GM12892 (cell line): Measurements from ENCODE around the gene MYLIP.

ENCODE experiments used
- DNase-seq: peaks from one replicate; pipeline ENCODE4 v3.0.0; 2011; ENCODE audit not compliant: insufficient read length
- FAIRE-seq: peaks from 2 replicates; lab custom pipeline; 2011; peaks lifted over from hg19 to GRCh38; lab: Jason Lieb, UNC
- POLR2A ChIP-seq: IDR thresholded peaks from 2 replicates; pipeline ENCODE4 v1.6.1; 2011; ENCODE audit warnings: low read depth, low read length, control low read depth
- POLR2AphosphoS5 ChIP-seq: IDR thresholded peaks from 2 replicates; pipeline ENCODE4 v1.6.1; 2011; ENCODE audit warnings: low read depth, low read length, control low read depth
- TAF1 ChIP-seq: IDR thresholded peaks from 2 replicates; pipeline ENCODE4 v1.6.1; 2011; ENCODE audit warnings: low read depth, mild to moderate bottlenecking, control low read depth, low read length, borderline replicate concordance

The MYLIP gene

GRCh38 chr6:16149305-16149704 lies 20.4 kb downstream of the MYLIP start:
- no peak for FAIRE-seq
- TF ChIP-seq POLR2A (no peak; the same call in 1 of the 2 replicates), POLR2AphosphoS5 (0 out of 2 replicates have a peak, but pooled peaks have one; percentile 43)
- DNase-seq = no peak

- FAIRE-seq (no peak), DNase-seq (no peak)
- TF ChIP-seq TAF1 (no peak), POLR2A (peak; percentile 27; the same call in 1 of the 2 replicates)
Observed at GRCh38 chr6:16150098-16150497, 21.2 kb downstream of the MYLIP start.

GRCh38 chr6:16153211-16153820 lies 24.4 kb downstream of the MYLIP start:
- no peak for DNase-seq
- FAIRE-seq = no peak
- TF ChIP-seq TAF1 = no peak
- no peak for TF ChIP-seq POLR2AphosphoS5
- TF ChIP-seq POLR2A = no peak

DNA sequence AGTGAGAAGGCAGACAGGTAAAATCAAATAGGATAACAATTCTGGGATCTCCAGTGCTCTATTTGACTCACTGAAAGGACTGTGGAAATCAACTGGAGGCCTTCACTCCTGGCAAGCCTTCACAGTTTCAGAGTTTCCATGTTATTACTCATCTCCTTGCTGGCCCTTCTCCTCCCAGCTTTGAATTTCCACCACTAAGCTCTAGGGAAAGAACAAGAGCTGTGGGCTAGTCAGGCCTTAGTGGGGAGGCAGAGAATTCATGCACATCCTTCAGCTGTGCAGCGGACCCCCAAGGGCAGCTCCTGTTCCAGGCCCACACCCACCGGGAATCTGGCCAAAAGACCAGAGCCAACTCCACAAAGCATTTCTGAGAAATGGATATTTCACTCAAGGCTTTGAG lies 26.0 kb downstream of the MYLIP start:
- TF ChIP-seq POLR2A (no peak), POLR2AphosphoS5 (no peak), TAF1 (no peak)
- no peak for DNase-seq
- FAIRE-seq = no peak

GRCh38 chr6:16157492-16157891 lies 28.6 kb downstream of the MYLIP start:
- DNase-seq (no peak), FAIRE-seq (no peak)
- TF ChIP-seq POLR2A (no peak), TAF1 (no peak), POLR2AphosphoS5 (no peak)

DNA sequence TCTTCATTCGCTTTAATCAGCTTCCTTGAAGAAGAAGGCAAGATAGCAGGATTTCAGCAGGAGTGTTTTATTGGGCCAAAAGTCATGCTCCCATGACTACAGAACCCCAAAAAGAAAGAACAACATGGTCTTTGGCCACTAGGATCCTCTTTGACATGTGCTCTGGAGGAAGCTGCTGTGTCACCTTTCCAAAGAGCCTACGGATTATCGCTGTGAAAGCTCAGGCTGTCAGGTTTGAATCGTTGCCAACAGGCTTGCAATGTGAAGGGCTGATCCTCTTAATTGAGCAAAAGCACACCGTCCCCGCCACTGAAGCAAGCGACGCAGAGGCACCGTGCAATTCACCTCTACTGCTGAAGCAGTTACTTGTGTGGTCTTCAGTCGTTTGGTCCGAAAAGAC lies 29.0 kb downstream of the MYLIP start:
- no peak for FAIRE-seq
- DNase-seq = no peak

GRCh38 chr6:16158943-16159557 lies 30.2 kb downstream of the MYLIP start:
- no peak for FAIRE-seq

More for the DNA sequence above, 29.0 kb downstream of the MYLIP start:
- no peak for TF ChIP-seq TAF1
- TF ChIP-seq POLR2A = no peak
- TF ChIP-seq POLR2AphosphoS5 = no peak

GRCh38 chr6:16160794-16161193 lies 31.9 kb downstream of the MYLIP start:
- FAIRE-seq (no peak), DNase-seq (no peak)
- no peak for TF ChIP-seq TAF1
- TF ChIP-seq POLR2AphosphoS5 = no peak
- TF ChIP-seq POLR2A = no peak

More at GRCh38 chr6:16158943-16159557, 30.2 kb downstream of the MYLIP start:
- DNase-seq = no peak
- no peak for TF ChIP-seq POLR2AphosphoS5
- TF ChIP-seq POLR2A = no peak
- no peak for TF ChIP-seq TAF1

DNA sequence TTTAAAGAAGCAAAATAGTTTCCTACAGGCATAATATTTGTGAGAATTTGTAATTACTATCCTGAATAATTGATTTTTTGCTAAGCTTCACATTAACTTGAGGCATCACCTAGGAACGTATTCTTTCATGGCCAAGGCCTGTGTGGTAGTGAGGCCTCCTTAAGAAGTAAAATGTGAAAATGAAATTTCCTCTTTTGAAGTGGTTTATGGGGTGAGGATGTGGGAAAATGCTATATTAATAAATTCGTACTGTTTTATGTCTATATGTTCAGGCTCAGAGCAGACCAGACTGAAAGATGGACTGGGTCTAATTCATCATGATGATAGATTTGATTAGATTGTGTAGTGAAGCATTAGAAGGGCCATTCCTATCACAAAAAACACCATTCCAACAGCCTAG lies 33.1 kb downstream of the MYLIP start:
- TF ChIP-seq POLR2AphosphoS5 (no peak), POLR2A (no peak)
- DNase-seq (no peak), FAIRE-seq (no peak)

DNA sequence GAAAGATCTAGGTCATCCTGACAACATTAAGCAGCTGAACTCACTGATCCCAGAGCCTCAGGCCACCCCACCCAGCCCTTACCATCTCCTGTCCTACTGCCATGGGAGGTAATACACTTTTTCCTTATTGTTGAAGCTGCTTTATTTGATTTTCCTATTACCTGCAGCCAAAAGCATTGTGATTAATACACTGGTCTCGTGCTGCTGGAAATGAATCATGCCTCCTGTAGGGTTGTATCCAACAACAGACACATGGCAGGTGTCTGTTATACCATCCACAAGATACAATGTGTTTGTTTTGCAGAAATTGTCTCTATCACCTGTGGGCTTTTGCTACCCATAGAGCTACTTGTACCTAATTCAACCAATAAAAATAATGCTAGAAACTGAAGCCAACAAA lies 34.2 kb downstream of the MYLIP start:
- TF ChIP-seq POLR2A (no peak), TAF1 (no peak), POLR2AphosphoS5 (no peak)
- FAIRE-seq (peak; percentile 68), DNase-seq (no peak)

- no peak for TF ChIP-seq TAF1
- no peak for TF ChIP-seq POLR2AphosphoS5
- TF ChIP-seq POLR2A = no peak
- FAIRE-seq = peak; percentile 61
- DNase-seq = no peak
Observed at GRCh38 chr6:16163535-16164300, 34.8 kb downstream of the MYLIP start.

- FAIRE-seq (no peak), DNase-seq (no peak)
- TF ChIP-seq POLR2AphosphoS5 (no peak), TAF1 (no peak), POLR2A (no peak)
Observed at GRCh38 chr6:16165641-16166040, 36.8 kb downstream of the MYLIP start.
